Endometrial microvascular endothelial cells (primary cell): ENCODE data around the gene CLCC1. TPM values are rescaled to one million over a fixed set of nuclear protein-coding genes. Genes with fewer than 3 reads are reported as not detected.
"Not testable (repeated sequence)": the region's sequence is repeated elsewhere in the genome, so short reads cannot be mapped to it uniquely, and the experiment has no call there.

ENCODE experiments used
- in situ Hi-C: cut with HindIII; loops from 2 replicates; pipeline ENCODE4 v1.10.0; 2017; ENCODE audit warnings: low sequenced_read_pairs, low pct_unique_long_range_greater_than_20kb; ENCODE audit errors: inconsistent ontology term
- total RNA-seq: library from RNA; depleted of rRNA; stranded (reverse); fragments of >200 nt; gene quantifications from one replicate; pipeline ENCODE4 v1.2.3, GENCODE V29; 2015; ENCODE audit errors: inconsistent ontology term

Gene CLCC1
- total RNA-seq, 1 donor from 2014 or later, result 50.6 TPM

DNA sequence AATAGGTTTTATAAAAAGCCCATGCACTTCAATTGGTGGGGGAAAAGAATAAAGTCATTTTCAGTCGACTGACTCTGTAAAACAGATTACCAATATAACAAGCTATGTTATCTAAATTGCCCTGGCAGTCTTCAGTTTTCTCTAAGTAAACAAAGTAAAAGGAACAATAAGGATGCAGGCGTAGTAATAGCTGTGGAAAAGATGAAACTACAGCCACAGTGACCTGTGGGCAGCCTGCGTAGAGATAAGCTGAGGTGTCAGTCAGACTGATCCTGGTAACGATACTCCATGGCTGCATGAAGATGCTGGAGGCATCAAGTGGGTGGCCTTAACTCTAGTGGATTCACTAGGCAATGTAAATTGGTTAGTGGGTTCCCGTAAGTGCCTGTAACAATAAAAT lies 29.3 kb downstream of the CLCC1 start:
- in situ Hi-C loops, result no loop called here

DNA sequence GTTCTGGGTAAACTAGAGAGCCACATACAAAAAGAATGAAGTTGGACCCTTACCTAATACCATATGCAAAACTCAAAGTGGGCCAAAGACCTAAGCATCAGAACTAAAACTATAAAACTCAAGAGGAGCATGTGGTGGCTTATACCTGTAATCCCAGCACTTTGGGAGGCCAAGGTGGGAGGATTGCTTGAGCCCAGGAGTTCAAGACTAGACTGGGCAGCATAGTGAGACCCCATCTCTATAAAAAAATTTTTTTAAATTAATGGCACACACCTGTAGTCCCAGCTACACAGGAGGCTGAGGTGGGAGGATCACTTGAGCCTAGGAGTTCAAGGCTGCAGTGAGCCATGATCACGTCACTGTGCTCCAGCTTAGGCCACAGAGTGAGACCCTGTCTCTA lies 35.7 kb downstream of the CLCC1 start:
- in situ Hi-C loops, result not testable (repeated sequence)

DNA sequence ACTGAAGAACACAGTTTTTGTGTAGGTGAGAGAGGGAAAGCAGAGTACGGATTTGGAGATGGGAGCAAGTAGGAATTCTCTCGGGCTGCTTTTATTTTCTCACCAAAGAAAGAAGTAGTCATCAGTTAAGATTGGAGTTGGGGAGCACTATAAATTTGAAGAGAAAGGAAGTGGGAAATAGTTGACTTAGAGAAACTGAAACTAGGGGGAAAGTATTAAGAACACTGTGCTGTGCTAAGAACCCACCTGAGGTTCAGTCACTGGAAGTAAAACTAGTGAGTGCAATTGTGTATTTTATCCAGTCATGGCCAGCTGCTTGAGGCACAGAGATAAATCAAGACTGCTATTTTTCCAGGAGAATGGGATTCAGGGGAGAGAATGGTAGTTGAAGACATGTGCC lies 37.4 kb downstream of the CLCC1 start:
- in situ Hi-C loops, result no loop called here

DNA sequence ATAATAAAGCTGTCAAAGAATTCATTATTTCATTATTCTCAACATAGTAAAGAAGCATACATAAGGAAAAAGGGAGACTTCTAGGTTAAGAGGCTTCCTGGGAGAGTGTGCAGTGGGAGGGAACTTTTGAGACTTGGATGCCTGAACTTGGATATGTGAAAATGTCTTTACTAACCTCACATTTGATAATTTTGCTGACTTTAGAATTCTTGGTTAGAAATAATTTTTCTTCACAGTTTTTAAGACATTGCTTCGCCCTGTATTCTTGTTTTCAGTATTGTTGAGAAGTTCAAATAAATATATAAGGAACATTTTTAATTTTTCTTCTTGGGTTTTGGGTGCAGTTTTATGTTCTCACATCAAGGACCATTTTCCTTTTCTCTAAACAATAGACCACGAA lies 46.5 kb downstream of the CLCC1 start:
- in situ Hi-C loops, result no loop called here

Other genes with a start within 250 kb of the CLCC1 start
- gene STXBP3, start 216.8 kb downstream of the CLCC1 start, total RNA-seq, result 32.1 TPM
- gene AKNAD1, start 106.4 kb downstream of the CLCC1 start, total RNA-seq, result not detected
- gene GPSM2, start 86.5 kb downstream of the CLCC1 start, total RNA-seq, result 26.6 TPM
- gene WDR47, start 78.6 kb upstream of the CLCC1 start, total RNA-seq, result 16.1 TPM
- gene TAF13, start 112.5 kb upstream of the CLCC1 start, total RNA-seq, result 44.9 TPM
- 15.9 TPM for gene TMEM167B, start 127.3 kb upstream of the CLCC1 start, total RNA-seq
- gene ELAPOR1, start 150.6 kb upstream of the CLCC1 start, total RNA-seq, result 0.84 TPM